K562 (cell line): ENCODE results near the gene GLIPR1. TPM values are rescaled to one million over a fixed set of nuclear protein-coding genes. Genes with fewer than 3 reads are reported as not detected.

Experiments
- BACH1 ChIP-seq: fragments of 200-800 bp; sonication (Bioruptor generic); IDR thresholded peaks from 2 replicates; pipeline ENCODE4 v1.6.1; 2016; ENCODE audit warnings: missing genetic modification characterization, missing compliant biosample characterization
- E2F5 ChIP-seq: sonication (generic); formaldehyde crosslinking; IDR thresholded peaks from 2 replicates; pipeline ENCODE4 v1.8.0; 2022; ENCODE audit warnings: mild to moderate bottlenecking, missing genetic modification reagents
- HLTF ChIP-seq: fragments of 450-650 bp; IDR thresholded peaks from 2 replicates; pipeline ENCODE4 v1.6.1; 2016
- KLF16 ChIP-seq: IDR thresholded peaks from 2 replicates; pipeline ENCODE4 v1.6.1; 2016; ENCODE audit warnings: antibody characterized with exemption
- PRDM10 ChIP-seq: fragments of 450-650 bp; IDR thresholded peaks from 2 replicates; pipeline ENCODE4 v1.6.1; 2018; ENCODE audit not compliant: partially characterized antibody
- SMAD1 ChIP-seq: fragments of 150-350 bp; IDR thresholded peaks from 2 replicates; pipeline ENCODE4 v1.6.1; 2014; ENCODE audit warnings: low read length, low read depth; ENCODE audit not compliant: partially characterized antibody
- SPI1 ChIP-seq: IDR thresholded peaks from 2 replicates; pipeline ENCODE4 v1.6.1; 2011; ENCODE audit warnings: low read depth, low read length, control low read depth, borderline replicate concordance
- TBL1XR1 ChIP-seq, 2 experiments: IDR thresholded peaks; 2 replicates each; pipeline ENCODE4 v1.6.1; 2012; ENCODE audit warnings: improper control_type of control experiment in 2 of 2, low read length in 2 of 2, mild to moderate bottlenecking in 1 of 2
- TEAD2 ChIP-seq: fragments of 450-650 bp; IDR thresholded peaks from 2 replicates; pipeline ENCODE4 v1.6.1; 2016; ENCODE audit warnings: missing genetic modification characterization, control low read depth, missing compliant biosample characterization
- ZNF23 ChIP-seq: fragments of 250-450 bp; sonication (Bioruptor Pico); IDR thresholded peaks from 2 replicates; pipeline ENCODE4 v1.4.0; 2020; ENCODE audit warnings: mild to moderate bottlenecking
- ZNF280B ChIP-seq: fragments of 250-450 bp; sonication (Bioruptor Pico); IDR thresholded peaks from 2 replicates; pipeline ENCODE4 v1.5.1; 2021; ENCODE audit warnings: mild to moderate bottlenecking
- ZNF395 ChIP-seq: fragments of 200-800 bp; sonication (Bioruptor generic); IDR thresholded peaks from 2 replicates; pipeline ENCODE4 v1.6.1; 2017; ENCODE audit warnings: missing genetic modification characterization, missing compliant biosample characterization
- ZNF408 ChIP-seq: fragments of 250-450 bp; sonication (Bioruptor Pico); IDR thresholded peaks from 2 replicates; pipeline ENCODE4 v1.4.0; 2020; ENCODE audit warnings: low read depth, mild to moderate bottlenecking, moderate library complexity
- ZNF740 ChIP-seq, 3 experiments: fragments of 200-800 bp in 1 of 3; sonication (Bioruptor generic) in 1 of 3; sonication (generic) in 1 of 3; formaldehyde crosslinking in 1 of 3; IDR thresholded peaks; 2 replicates each; pipeline versions ENCODE4 v1.6.1 to v1.8.0; 2016 to 2022; ENCODE audit warnings: mild to moderate bottlenecking in 2 of 3, missing compliant biosample characterization in 2 of 3, missing genetic modification characterization in 2 of 3, missing genetic modification reagents in 1 of 3
- ZNF766 ChIP-seq: fragments of 200-800 bp; sonication (Bioruptor generic); conservative IDR thresholded peaks from 2 replicates; pipeline ENCODE4 v1.6.1; 2016; ENCODE audit warnings: missing genetic modification characterization, missing compliant biosample characterization
- polyA plus RNA-seq, 8 experiments: library from polyadenylated mRNA; depleted of rRNA in 4 of 8; stranded (reverse) in 5 of 8; unstranded in 3 of 8; fragments of >200 nt; fragmentation: Nextera tagmentation in 2 of 8; fragmentation: Illumina TruSeq in 1 of 8; extraction: Ambion mirVana in 2 of 8; extraction: Trizol in 1 of 8; gene quantifications; 2 replicates each; pipeline versions ENCODE4 v1.2.1 to v1.2.3, GENCODE V29; 2011 to 2014; ENCODE audit warnings: inconsistent platforms in 1 of 8, missing spikeins in 1 of 8
- total RNA-seq, 7 experiments: library from RNA; depleted of rRNA in 6 of 7; stranded (reverse); fragments of >200 nt in 6 of 7; fragmentation: Illumina TruSeq in 2 of 7; extraction: Trizol in 2 of 7; gene quantifications; 2 replicates each; pipeline versions ENCODE4 v1.2.1 to v1.2.3, GENCODE V29; 2011 to 2021; ENCODE audit warnings: low replicate concordance in 1 of 7

GLIPR1 gene
- total and polyA plus RNA-seq, 9 of the 15 experiments (the other 6 are each of a cell fraction or from before 2014, with no cell fraction given) = 0.26 to 2.1 (median 1.2) TPM

- TF ChIP-seq E2F5 (CRISPR knock-in tag) = no peak; the same call in 1 of the 2 replicates
- no peak for TF ChIP-seq KLF16
- no peak for TF ChIP-seq ZNF23 (CRISPR knock-in tag)
- TF ChIP-seq BACH1 (tag) = no peak
- no peak for TF ChIP-seq ZNF280B
- peak; percentile 35 for TF ChIP-seq PRDM10
- TF ChIP-seq ZNF766 = 0 out of 2 replicates have a peak, but pooled peaks have one; percentile 67
- no peak for TF ChIP-seq SPI1
- TF ChIP-seq TEAD2 (tag) = no peak
- TF ChIP-seq ZNF740 (CRISPR knock-in tag; IDR thresholded peaks at IDR 0.05) = no peak
- no peak for TF ChIP-seq ZNF740 (tag; IDR thresholded peaks at IDR 0.05)
- TF ChIP-seq ZNF395 (CRISPR knock-in tag) = no peak
- peak in 1 of 2 experiments; percentile 61; a peak in 3 of 4 replicates for TF ChIP-seq TBL1XR1 (IDR thresholded peaks at IDR 0.05; ENCODE audit: low read length in 2 of 2)
- no peak for TF ChIP-seq SMAD1
- TF ChIP-seq HLTF = no peak
- TF ChIP-seq ZNF408 (CRISPR knock-in tag) = no peak
Observed at GRCh38 chr12:75511116-75512048, 30.8 kb downstream of the GLIPR1 start, which contains the start of gene KRR1 (continued).
